HEK293 (cell line): ENCODE results near the gene CARD8.

ENCODE experiments used
- CTCF ChIA-PET: fragments of 350-600 bp; formaldehyde crosslinking; extraction: SDS; loops from one replicate; lab custom pipeline; 2021; ENCODE audit warnings: antibody characterized with exemption; lab: Yijun Ruan, JAX
- POLR2A ChIA-PET: fragments of 300-600 bp; formaldehyde crosslinking; extraction: SDS; loops from one replicate; lab custom pipeline; 2020; ENCODE audit warnings: antibody characterized with exemption, inconsistent platforms; lab: Yijun Ruan, JAX
- H3K27ac ChIP-seq: fragments of 200-500 bp; sonication (Bioruptor generic); 2 replicates; pipeline ENCODE4 v1.5.1; 2014; ENCODE audit warnings: low read depth, low read length, control low read depth, inconsistent platforms; ENCODE audit errors: extremely low read depth
- H3K36me3 ChIP-seq, 2 experiments: fragments of 200-500 bp in 1 of 2; sonication (Bioruptor generic) in 1 of 2; 1 replicate in 1 of 2; 2 replicates in 1 of 2; pipeline ENCODE4 v1.5.1; 2014 to 2017; ENCODE audit warnings: inconsistent platforms in 2 of 2, low read length in 2 of 2; ENCODE audit not compliant: control insufficient read depth in 2 of 2, insufficient read depth in 1 of 2
- H3K4me1 ChIP-seq: fragments of 200-500 bp; sonication (Bioruptor generic); 2 replicates; pipeline ENCODE4 v1.5.1; 2014; ENCODE audit warnings: mild to moderate bottlenecking, low read length, inconsistent platforms; ENCODE audit not compliant: control insufficient read depth, insufficient read depth
- H3K4me3 ChIP-seq: 2 replicates; pipeline ENCODE4 v1.5.1; 2011; ENCODE audit warnings: low read depth, mild to moderate bottlenecking, control low read depth, low read length, moderate library complexity
- H3K9me3 ChIP-seq: fragments of 200-500 bp; sonication (Bioruptor generic); 2 replicates; pipeline ENCODE4 v1.5.1; 2014; ENCODE audit warnings: low read depth, low read length, inconsistent platforms; ENCODE audit not compliant: control insufficient read depth, insufficient read depth
- AEBP2 ChIP-seq: fragments of 450-650 bp; formaldehyde crosslinking; IDR thresholded peaks from 2 replicates; pipeline ENCODE4 v1.5.1; 2016; ENCODE audit warnings: missing biosample characterization, missing genetic modification characterization, borderline replicate concordance
- GLIS2 ChIP-seq: fragments of 450-650 bp; formaldehyde crosslinking; IDR thresholded peaks from 2 replicates; pipeline ENCODE4 v1.5.1; 2016; ENCODE audit warnings: missing biosample characterization, missing genetic modification characterization
- HOXC10 ChIP-seq: sonication (generic); formaldehyde crosslinking; IDR thresholded peaks from 2 replicates; pipeline ENCODE4 v1.8.1; 2023; ENCODE audit warnings: mild to moderate bottlenecking, missing genetic modification reagents
- SETDB1 ChIP-seq: IDR thresholded peaks from one replicate; pipeline ENCODE4 v1.6.1; 2017; ENCODE audit warnings: mild to moderate bottlenecking, low read length, moderate library complexity, mixed read lengths; ENCODE audit not compliant: insufficient read length
- ZBTB17 ChIP-seq: fragments of 450-650 bp; formaldehyde crosslinking; IDR thresholded peaks from 2 replicates; pipeline ENCODE4 v1.5.1; 2016; ENCODE audit warnings: missing biosample characterization, missing genetic modification characterization
- ZFP3 ChIP-seq: fragments of 450-650 bp; formaldehyde crosslinking; IDR thresholded peaks from 2 replicates; pipeline ENCODE4 v1.5.1; 2016; ENCODE audit warnings: low read depth, missing biosample characterization, missing genetic modification characterization
- ZNF10 ChIP-seq: fragments of 450-650 bp; formaldehyde crosslinking; IDR thresholded peaks from 2 replicates; pipeline ENCODE4 v1.5.1; 2017; ENCODE audit warnings: missing biosample characterization, missing genetic modification characterization
- ZNF335 ChIP-seq: fragments of 450-650 bp; formaldehyde crosslinking; conservative IDR thresholded peaks from 2 replicates; pipeline ENCODE4 v1.5.1; 2016; ENCODE audit warnings: missing biosample characterization, missing genetic modification characterization
- ZNF341 ChIP-seq: fragments of 450-650 bp; formaldehyde crosslinking; IDR thresholded peaks from 2 replicates; pipeline ENCODE4; 2016; ENCODE audit warnings: low read depth, missing biosample characterization, missing genetic modification characterization
- ZNF366 ChIP-seq: fragments of 450-650 bp; formaldehyde crosslinking; conservative IDR thresholded peaks from 2 replicates; pipeline ENCODE4 v1.5.1; 2016; ENCODE audit warnings: missing biosample characterization, missing genetic modification characterization
- ZNF529 ChIP-seq: fragments of 450-650 bp; formaldehyde crosslinking; IDR thresholded peaks from 2 replicates; pipeline ENCODE4 v1.5.1; 2017; ENCODE audit warnings: missing genetic modification characterization, missing biosample characterization; ENCODE audit not compliant: insufficient replicate concordance
- ZNF548 ChIP-seq: fragments of 450-650 bp; formaldehyde crosslinking; IDR thresholded peaks from 2 replicates; pipeline ENCODE4 v1.5.1; 2016; ENCODE audit warnings: missing biosample characterization, missing genetic modification characterization
- ZNF621 ChIP-seq: fragments of 450-650 bp; formaldehyde crosslinking; IDR thresholded peaks from 2 replicates; pipeline ENCODE4 v1.5.1; 2017; ENCODE audit warnings: missing biosample characterization, missing genetic modification characterization
- ZNF843 ChIP-seq: fragments of 450-650 bp; formaldehyde crosslinking; IDR thresholded peaks from 2 replicates; pipeline ENCODE4 v1.5.1; 2016; ENCODE audit warnings: missing biosample characterization, missing genetic modification characterization
- ZSCAN16 ChIP-seq: fragments of 450-650 bp; formaldehyde crosslinking; IDR thresholded peaks from 2 replicates; pipeline ENCODE4 v1.5.1; 2016; ENCODE audit warnings: missing biosample characterization, missing genetic modification characterization
- ZSCAN4 ChIP-seq: fragments of 450-650 bp; formaldehyde crosslinking; IDR thresholded peaks from 2 replicates; pipeline ENCODE4 v1.5.1; 2017; ENCODE audit warnings: missing biosample characterization, missing genetic modification characterization
- TF ChIP-seq, protein P1 (sequence below): fragments of 450-650 bp; formaldehyde crosslinking; IDR thresholded peaks from 2 replicates; pipeline ENCODE4 v1.5.1; 2016; ENCODE audit warnings: missing biosample characterization, missing genetic modification characterization

Gene CARD8

DNA sequence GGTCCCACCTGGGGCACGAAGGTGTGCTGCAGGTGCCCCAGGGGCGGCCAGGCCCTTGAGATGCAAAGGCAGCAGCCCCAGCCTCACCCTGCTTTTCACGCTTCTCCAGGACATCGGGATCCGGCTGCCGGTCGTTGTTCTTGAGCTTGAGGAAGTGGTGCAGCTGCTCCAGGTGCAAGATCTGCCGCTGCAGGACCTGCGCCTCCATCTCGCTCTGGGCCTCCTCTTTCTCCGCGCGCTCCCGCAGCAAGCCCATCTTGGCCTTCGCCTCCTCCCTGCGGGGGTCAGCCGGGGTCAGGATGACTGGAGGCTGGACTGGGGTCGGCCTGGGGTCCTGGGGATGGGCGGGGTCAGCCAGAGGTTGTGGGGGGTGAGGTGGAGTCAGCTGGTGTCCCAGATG lies 48.2 kb upstream of the CARD8 start:
- H3K4me1 ChIP-seq: no peaks in the 10 kb centered on the region
- CTCF ChIA-PET: interaction anchor here (0.6 to 2.2 kb wide), 4 partner anchors 10 to 527 kb away, joined by 3 to 12 read pairs (median 3); partner anchors contain the start of gene CARD8
- H3K4me3 ChIP-seq: no peak overlapping the region
- no peaks in the 10 kb centered on the region for H3K9me3 ChIP-seq
- H3K36me3 ChIP-seq: no peaks in the 10 kb centered on the region
- POLR2A ChIA-PET: no interaction called here
- H3K27ac ChIP-seq: no peak overlapping the region
- no peak for TF ChIP-seq ZNF529 (tag by site-specific recombination)
- TF ChIP-seq, protein P1, sequence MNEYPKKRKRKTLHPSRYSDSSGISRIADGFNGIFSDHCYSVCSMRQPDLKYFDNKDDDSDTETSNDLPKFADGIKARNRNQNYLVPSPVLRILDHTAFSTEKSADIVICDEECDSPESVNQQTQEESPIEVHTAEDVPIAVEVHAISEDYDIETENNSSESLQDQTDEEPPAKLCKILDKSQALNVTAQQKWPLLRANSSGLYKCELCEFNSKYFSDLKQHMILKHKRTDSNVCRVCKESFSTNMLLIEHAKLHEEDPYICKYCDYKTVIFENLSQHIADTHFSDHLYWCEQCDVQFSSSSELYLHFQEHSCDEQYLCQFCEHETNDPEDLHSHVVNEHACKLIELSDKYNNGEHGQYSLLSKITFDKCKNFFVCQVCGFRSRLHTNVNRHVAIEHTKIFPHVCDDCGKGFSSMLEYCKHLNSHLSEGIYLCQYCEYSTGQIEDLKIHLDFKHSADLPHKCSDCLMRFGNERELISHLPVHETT (tag by site-specific recombination): no peak
- no peak for TF ChIP-seq GLIS2 (tag by site-specific recombination)
- no peak for TF ChIP-seq AEBP2
- no peak for TF ChIP-seq ZSCAN16 (tag by site-specific recombination)

GRCh38 chr19:48303367-48303766 lies 47.7 kb upstream of the CARD8 start:
- Histone ChIP-seq H3K4me1 (no peaks in the 10 kb centered on the region), H3K9me3 (no peaks in the 10 kb centered on the region), H3K27ac (no peak overlapping the region), H3K36me3 (no peaks in the 10 kb centered on the region), H3K4me3 (no peak overlapping the region)
- TF ChIP-seq HOXC10: no peak
- ChIA-PET POLR2A (no interaction called here), CTCF (interaction anchor here (0.6 to 2.2 kb wide), 3 partner anchors 10 to 48 kb away, joined by 3 to 12 read pairs (median 3); partner anchors contain the start of gene CARD8)

DNA sequence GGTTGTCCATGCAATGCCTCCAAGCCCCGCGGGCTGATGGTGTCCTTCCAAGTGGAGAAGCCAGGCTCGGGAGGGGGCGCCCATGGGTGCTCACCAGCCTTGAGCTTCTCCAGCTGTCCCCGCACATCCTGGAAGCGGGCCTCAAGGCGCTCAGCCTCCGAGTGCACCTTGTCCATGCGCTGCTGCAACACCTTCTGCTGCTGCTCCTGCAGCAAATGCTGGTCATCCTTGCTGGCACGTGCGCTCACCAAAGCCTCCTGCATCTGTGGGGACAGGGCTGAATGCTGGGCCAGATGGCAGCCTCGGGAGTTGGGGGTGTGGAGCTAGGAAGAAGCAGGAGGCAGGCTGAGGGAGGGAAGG lies 46.9 kb upstream of the CARD8 start:
- no peak overlapping the region for H3K4me3 ChIP-seq
- no peak for TF ChIP-seq ZNF621
- TF ChIP-seq ZSCAN16 (tag by site-specific recombination): no peak
- no peak for TF ChIP-seq ZNF10
- TF ChIP-seq ZNF341: no peak
- no peak for TF ChIP-seq ZNF548 (tag by site-specific recombination)
- no peak for TF ChIP-seq ZFP3
- TF ChIP-seq SETDB1: no peak
- no peak for TF ChIP-seq ZNF335
- TF ChIP-seq ZSCAN4 (tag by site-specific recombination): no peak
- H3K27ac ChIP-seq: no peak overlapping the region
- H3K4me1 ChIP-seq: no peaks in the 10 kb centered on the region
- H3K36me3 ChIP-seq: no peaks in the 10 kb centered on the region
- H3K9me3 ChIP-seq: no peaks in the 10 kb centered on the region
- CTCF ChIA-PET: interaction anchor here (0.6 to 0.8 kb wide), 2 partner anchors 10 to 31 kb away, joined by 4 read pairs; no protein-coding TSS in a partner anchor
- POLR2A ChIA-PET: no interaction called here

DNA sequence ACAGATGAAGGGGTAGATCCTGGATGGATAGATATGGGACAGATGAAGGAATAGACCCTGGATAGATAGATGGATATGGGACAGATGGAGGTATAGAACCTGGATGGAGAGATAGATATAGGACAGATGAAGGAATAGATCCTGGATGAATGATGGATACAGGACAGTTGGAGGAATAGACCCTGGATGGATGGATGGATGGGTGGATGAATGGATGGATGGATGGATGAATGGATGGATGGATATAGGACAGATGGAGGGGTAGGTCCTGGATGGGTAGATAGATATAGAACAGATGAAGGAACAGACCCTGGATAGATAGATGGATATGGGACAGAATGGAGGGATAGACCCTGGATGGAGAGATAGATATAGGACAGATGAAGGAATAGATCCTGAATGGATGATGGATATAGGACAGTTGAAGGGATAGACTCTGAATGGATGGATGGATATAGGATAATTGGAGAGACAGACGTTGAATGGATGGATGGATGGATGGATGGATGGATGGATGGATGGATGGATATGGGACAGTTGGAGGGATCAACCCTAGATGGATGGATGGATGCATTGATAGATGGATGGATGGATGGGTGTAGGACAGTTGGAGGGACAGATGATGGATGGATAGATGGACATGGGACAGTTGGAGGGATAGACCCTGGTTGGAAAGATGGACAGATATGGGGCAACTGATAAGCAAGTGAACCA lies 46.3 kb upstream of the CARD8 start:
- no peaks in the 10 kb centered on the region for H3K9me3 ChIP-seq
- no peak overlapping the region for H3K4me3 ChIP-seq
- TF ChIP-seq ZBTB17 (peak; percentile 68; the same call in 1 of the 2 replicates), ZNF366 (tag by site-specific recombination) (peak; percentile 94), ZNF843 (tag by site-specific recombination) (no peak)
- no peak overlapping the region for H3K27ac ChIP-seq
- POLR2A ChIA-PET: no interaction called here
- no peaks in the 10 kb centered on the region for H3K36me3 ChIP-seq
- CTCF ChIA-PET: interaction anchor here (0.6 to 0.8 kb wide), 2 partner anchors 11 to 32 kb away, joined by 4 read pairs; no protein-coding TSS in a partner anchor
- H3K4me1 ChIP-seq: no peaks in the 10 kb centered on the region
